Brain microvascular endothelial cell (primary cell): Measurements from ENCODE around the gene PPIF.

Source experiments
- DNase-seq: peaks from one replicate; pipeline ENCODE4 v3.0.0-alpha.2; 2020
- H3K27ac ChIP-seq: fragments of 250-450 bp; sonication (Bioruptor Pico); 2 replicates; pipeline ENCODE4 v1.5.1; 2020; ENCODE audit warnings: mild to moderate bottlenecking, moderate library complexity
- H3K27me3 ChIP-seq: fragments of 250-450 bp; sonication (Bioruptor Pico); replicated peaks from 2 replicates; pipeline ENCODE4 v1.5.1; 2020; ENCODE audit warnings: mild to moderate bottlenecking
- H3K36me3 ChIP-seq: fragments of 250-450 bp; sonication (Bioruptor Pico); replicated peaks from 2 replicates; pipeline ENCODE4 v1.5.1; 2020; ENCODE audit warnings: mild to moderate bottlenecking
- H3K4me3 ChIP-seq: 2 replicates; pipeline ENCODE4 v1.5.1; 2011; ENCODE audit warnings: low read depth, mild to moderate bottlenecking, control low read depth, low read length, moderate library complexity
- in situ Hi-C: cut with HindIII; loops from 2 replicates; pipeline ENCODE4 v1.10.0; 2017; ENCODE audit warnings: low sequenced_read_pairs, low pct_ligation_motif_present
- TF ChIP-seq, protein P1 (sequence below): IDR thresholded peaks from 2 replicates; pipeline ENCODE4 v1.5.1; 2011; ENCODE audit warnings: low read depth, mild to moderate bottlenecking, moderate library complexity, low read length, control low read depth, inconsistent platforms; ENCODE audit errors: missing control alignments

PPIF gene

GRCh38 chr10:79377557-79378382 is 30.5 kb downstream of the PPIF start:
- H3K36me3 ChIP-seq: no peaks in the 10 kb centered on the region
- no peak overlapping the region for H3K4me3 ChIP-seq
- TF ChIP-seq, protein P1, sequence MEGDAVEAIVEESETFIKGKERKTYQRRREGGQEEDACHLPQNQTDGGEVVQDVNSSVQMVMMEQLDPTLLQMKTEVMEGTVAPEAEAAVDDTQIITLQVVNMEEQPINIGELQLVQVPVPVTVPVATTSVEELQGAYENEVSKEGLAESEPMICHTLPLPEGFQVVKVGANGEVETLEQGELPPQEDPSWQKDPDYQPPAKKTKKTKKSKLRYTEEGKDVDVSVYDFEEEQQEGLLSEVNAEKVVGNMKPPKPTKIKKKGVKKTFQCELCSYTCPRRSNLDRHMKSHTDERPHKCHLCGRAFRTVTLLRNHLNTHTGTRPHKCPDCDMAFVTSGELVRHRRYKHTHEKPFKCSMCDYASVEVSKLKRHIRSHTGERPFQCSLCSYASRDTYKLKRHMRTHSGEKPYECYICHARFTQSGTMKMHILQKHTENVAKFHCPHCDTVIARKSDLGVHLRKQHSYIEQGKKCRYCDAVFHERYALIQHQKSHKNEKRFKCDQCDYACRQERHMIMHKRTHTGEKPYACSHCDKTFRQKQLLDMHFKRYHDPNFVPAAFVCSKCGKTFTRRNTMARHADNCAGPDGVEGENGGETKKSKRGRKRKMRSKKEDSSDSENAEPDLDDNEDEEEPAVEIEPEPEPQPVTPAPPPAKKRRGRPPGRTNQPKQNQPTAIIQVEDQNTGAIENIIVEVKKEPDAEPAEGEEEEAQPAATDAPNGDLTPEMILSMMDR: no peak
- in situ Hi-C loops: loop anchor here (10.0 kb wide), 1 partner anchor 97 kb away; no protein-coding TSS in a partner anchor
- DNase-seq: no peak
- no peak overlapping the region for H3K27ac ChIP-seq
- no peaks in the 10 kb centered on the region for H3K27me3 ChIP-seq

- Histone ChIP-seq H3K4me3 (no peak overlapping the region), H3K27me3 (no peaks in the 10 kb centered on the region), H3K27ac (no peak overlapping the region), H3K36me3 (no peaks in the 10 kb centered on the region)
- DNase-seq: no peak
- TF ChIP-seq, protein P1: no peak
- in situ Hi-C loops: loop anchor here (10.0 kb wide), 1 partner anchor 96 kb away; no protein-coding TSS in a partner anchor
Measured at GRCh38 chr10:79378383-79378646, 31.0 kb downstream of the PPIF start.

GRCh38 chr10:79378647-79379511 is 31.6 kb downstream of the PPIF start:
- TF ChIP-seq, protein P1: no peak
- Histone ChIP-seq H3K27ac (no peak overlapping the region), H3K4me3 (no peak overlapping the region), H3K36me3 (no peaks in the 10 kb centered on the region), H3K27me3 (no peaks in the 10 kb centered on the region)
- DNase-seq: no peak
- in situ Hi-C loops: loop anchor here (10.0 kb wide), 1 partner anchor 96 kb away; no protein-coding TSS in a partner anchor

- in situ Hi-C loops: loop anchor here (10.0 kb wide), 1 partner anchor 95 kb away; no protein-coding TSS in a partner anchor
- H3K4me3 ChIP-seq: no peak overlapping the region
- H3K27ac ChIP-seq: no peak overlapping the region
- H3K36me3 ChIP-seq: no peaks in the 10 kb centered on the region
- TF ChIP-seq, protein P1: no peak
- no peaks in the 10 kb centered on the region for H3K27me3 ChIP-seq
- no peak for DNase-seq
Measured at GRCh38 chr10:79379512-79380124, 32.3 kb downstream of the PPIF start.

GRCh38 chr10:79380125-79380945 is 33.1 kb downstream of the PPIF start:
- no peaks in the 10 kb centered on the region for H3K36me3 ChIP-seq
- no peak overlapping the region for H3K4me3 ChIP-seq
- no peaks in the 10 kb centered on the region for H3K27me3 ChIP-seq
- in situ Hi-C loops: no loop called here
- no peak for DNase-seq
- no peak overlapping the region for H3K27ac ChIP-seq
- TF ChIP-seq, protein P1: no peak
